Measurements from ENCODE around the gene SPRN. TPM values are rescaled to one million over a fixed set of nuclear protein-coding genes. Genes with fewer than 3 reads are reported as not detected.

The SPRN gene
- polyA plus RNA-seq, 2 of the 4 experiments (the other 2 are of a cell fraction), result 0.06 to 0.15 TPM

DNA sequence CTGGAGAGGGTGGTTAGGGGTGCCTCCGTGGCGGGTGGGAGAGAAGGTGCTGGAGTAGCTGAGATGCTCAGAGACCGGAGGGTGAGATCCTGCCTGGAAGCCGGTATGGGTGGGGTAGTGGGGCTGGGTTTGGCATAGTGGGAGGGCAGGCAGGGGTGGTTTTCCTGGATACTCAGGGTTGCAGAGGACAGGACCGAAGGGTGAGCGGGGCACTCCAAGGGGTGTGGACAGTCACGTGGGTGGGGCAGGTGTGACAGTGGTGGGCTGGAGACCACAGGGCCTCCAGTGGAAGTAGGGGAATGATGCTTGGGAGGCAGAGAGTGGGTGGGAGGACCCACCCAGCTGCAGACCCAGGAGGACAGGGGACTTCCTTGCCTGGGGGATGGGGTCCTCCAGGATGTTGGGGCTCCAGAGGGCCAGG lies 31.2 kb upstream of the SPRN start:
- 33% methylated on average over 6 of the region's 7 CpGs for whole genome bisulfite sequencing (ENCODE audit: missing lambda C conversion rate)

DNA sequence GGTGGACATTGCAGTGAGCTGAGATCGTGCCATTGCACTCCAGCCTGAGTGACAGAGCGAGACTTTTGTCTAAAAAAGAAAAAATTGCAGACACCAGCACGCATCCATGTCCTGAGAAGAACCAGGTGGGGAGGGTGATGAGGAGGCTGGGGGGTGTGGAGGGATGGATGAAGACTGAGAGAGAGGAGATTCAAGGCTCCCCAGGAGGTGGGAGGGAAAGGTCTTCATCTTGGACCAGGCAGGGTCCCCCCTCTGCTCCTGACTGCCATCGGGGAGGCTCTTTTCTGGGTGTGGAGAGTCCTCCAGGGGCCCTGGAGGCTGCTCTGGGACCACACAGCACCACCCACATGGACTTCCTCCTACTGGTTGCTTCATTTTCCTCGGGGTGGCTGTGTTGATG lies 30.8 kb upstream of the SPRN start:
- ChIA-PET CTCF (interaction anchor here (1.0 kb wide), 1 partner anchor 9 kb away, joined by 3 read pairs; no protein-coding TSS in a partner anchor), POLR2A (no interaction called here)
- no peak for ATAC-seq
- no peak for DNase-seq (ENCODE audit: low read depth in 1 of 2, low spot score in 1 of 2)
- Histone ChIP-seq H3K9me3 (peaks cover under 1% of the 10 kb centered on the region; the same call in 1 of the 3 replicates), H3K4me3 (no peak overlapping the region), H3K4me2 (no peak overlapping the region), H3K4me1 (no peaks in the 10 kb centered on the region), H3K27ac (no peak overlapping the region)
- TF ChIP-seq CHD2 (IDR thresholded peaks at IDR 0.05; ENCODE audit: low read length, partially characterized antibody) (no peak), ZFP36 (IDR thresholded peaks at IDR 0.05; ENCODE audit: borderline replicate concordance, partially characterized antibody) (no peak), SMC3 (IDR thresholded peaks at IDR 0.05) (no peak), MYC (IDR thresholded peaks at IDR 0.05; ENCODE audit: borderline replicate concordance, low read length) (no peak), SREBF2 (IDR thresholded peaks at IDR 0.05) (no peak), MAFK (IDR thresholded peaks at IDR 0.05; ENCODE audit: partially characterized antibody) (no peak), CBX2 (IDR thresholded peaks at IDR 0.05; ENCODE audit: borderline replicate concordance, low read depth) (no peak), NR3C1 (IDR thresholded peaks at IDR 0.05) (no peak), NFE2L2 (conservative IDR thresholded peaks at IDR 0.05; ENCODE audit: low read length) (no peak), ZNF302 (CRISPR knock-in tag; IDR thresholded peaks at IDR 0.05) (no peak), RCOR1 (IDR thresholded peaks at IDR 0.05; ENCODE audit: low read depth, low read length) (no peak), BHLHE40 (IDR thresholded peaks at IDR 0.05; ENCODE audit: low read depth, low read length) (no peak), CHD4 (IDR thresholded peaks at IDR 0.05; ENCODE audit: borderline replicate concordance) (no peak), JUN (IDR thresholded peaks at IDR 0.05) (no peak), CEBPB (IDR thresholded peaks at IDR 0.05) (no peak)
- TF ChIP-seq, protein P1, sequence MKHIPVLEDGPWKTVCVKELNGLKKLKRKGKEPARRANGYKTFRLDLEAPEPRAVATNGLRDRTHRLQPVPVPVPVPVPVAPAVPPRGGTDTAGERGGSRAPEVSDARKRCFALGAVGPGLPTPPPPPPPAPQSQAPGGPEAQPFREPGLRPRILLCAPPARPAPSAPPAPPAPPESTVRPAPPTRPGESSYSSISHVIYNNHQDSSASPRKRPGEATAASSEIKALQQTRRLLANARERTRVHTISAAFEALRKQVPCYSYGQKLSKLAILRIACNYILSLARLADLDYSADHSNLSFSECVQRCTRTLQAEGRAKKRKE (CRISPR knock-in tag; IDR thresholded peaks at IDR 0.05; ENCODE audit: low read depth), result no peak
- TF ChIP-seq, protein P2, sequence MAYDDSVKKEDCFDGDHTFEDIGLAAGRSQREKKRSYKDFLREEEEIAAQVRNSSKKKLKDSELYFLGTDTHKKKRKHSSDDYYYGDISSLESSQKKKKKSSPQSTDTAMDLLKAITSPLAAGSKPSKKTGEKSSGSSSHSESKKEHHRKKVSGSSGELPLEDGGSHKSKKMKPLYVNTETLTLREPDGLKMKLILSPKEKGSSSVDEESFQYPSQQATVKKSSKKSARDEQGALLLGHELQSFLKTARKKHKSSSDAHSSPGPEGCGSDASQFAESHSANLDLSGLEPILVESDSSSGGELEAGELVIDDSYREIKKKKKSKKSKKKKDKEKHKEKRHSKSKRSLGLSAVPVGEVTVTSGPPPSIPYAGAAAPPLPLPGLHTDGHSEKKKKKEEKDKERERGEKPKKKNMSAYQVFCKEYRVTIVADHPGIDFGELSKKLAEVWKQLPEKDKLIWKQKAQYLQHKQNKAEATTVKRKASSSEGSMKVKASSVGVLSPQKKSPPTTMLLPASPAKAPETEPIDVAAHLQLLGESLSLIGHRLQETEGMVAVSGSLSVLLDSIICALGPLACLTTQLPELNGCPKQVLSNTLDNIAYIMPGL (CRISPR knock-in tag; IDR thresholded peaks at IDR 0.05; ENCODE audit: borderline replicate concordance), result no peak
- TF ChIP-seq, protein P3, sequence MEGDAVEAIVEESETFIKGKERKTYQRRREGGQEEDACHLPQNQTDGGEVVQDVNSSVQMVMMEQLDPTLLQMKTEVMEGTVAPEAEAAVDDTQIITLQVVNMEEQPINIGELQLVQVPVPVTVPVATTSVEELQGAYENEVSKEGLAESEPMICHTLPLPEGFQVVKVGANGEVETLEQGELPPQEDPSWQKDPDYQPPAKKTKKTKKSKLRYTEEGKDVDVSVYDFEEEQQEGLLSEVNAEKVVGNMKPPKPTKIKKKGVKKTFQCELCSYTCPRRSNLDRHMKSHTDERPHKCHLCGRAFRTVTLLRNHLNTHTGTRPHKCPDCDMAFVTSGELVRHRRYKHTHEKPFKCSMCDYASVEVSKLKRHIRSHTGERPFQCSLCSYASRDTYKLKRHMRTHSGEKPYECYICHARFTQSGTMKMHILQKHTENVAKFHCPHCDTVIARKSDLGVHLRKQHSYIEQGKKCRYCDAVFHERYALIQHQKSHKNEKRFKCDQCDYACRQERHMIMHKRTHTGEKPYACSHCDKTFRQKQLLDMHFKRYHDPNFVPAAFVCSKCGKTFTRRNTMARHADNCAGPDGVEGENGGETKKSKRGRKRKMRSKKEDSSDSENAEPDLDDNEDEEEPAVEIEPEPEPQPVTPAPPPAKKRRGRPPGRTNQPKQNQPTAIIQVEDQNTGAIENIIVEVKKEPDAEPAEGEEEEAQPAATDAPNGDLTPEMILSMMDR (IDR thresholded peaks at IDR 0.05), result no peak
- TF ChIP-seq, protein P4, sequence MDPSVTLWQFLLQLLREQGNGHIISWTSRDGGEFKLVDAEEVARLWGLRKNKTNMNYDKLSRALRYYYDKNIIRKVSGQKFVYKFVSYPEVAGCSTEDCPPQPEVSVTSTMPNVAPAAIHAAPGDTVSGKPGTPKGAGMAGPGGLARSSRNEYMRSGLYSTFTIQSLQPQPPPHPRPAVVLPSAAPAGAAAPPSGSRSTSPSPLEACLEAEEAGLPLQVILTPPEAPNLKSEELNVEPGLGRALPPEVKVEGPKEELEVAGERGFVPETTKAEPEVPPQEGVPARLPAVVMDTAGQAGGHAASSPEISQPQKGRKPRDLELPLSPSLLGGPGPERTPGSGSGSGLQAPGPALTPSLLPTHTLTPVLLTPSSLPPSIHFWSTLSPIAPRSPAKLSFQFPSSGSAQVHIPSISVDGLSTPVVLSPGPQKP (IDR thresholded peaks at IDR 0.05; ENCODE audit: low read depth, low read length), result no peak
- whole genome bisulfite sequencing (ENCODE audit: missing lambda C conversion rate), result 10% methylated on average over 5 of the region's 5 CpGs
- no peak for FAIRE-seq

More for the DNA sequence above, 31.2 kb upstream of the SPRN start:
- Histone ChIP-seq H3K4me2 (no peak overlapping the region), H3K27ac (no peak overlapping the region), H3K9me3 (no peaks in the 10 kb centered on the region), H3K4me1 (no peaks in the 10 kb centered on the region), H3K4me3 (no peak overlapping the region)
- no peak for TF ChIP-seq TFCP2L1 (CRISPR knock-in tag; IDR thresholded peaks at IDR 0.05)
- ATAC-seq (no peak), DNase-seq (ENCODE audit: low read depth in 1 of 2, low spot score in 1 of 2) (no peak), FAIRE-seq (no peak)
- POLR2A ChIA-PET, result no interaction called here
- CTCF ChIA-PET, result no interaction called here
